Osteocyte (in vitro differentiated cells): Measurements from ENCODE around the gene RAP1GAP2. TPM values are rescaled to one million over a fixed set of nuclear protein-coding genes. Genes with fewer than 3 reads are reported as not detected.

ENCODE experiments used
- DNase-seq: peaks from one replicate; pipeline ENCODE4 v3.0.0; 2021; ENCODE audit warnings: mixed read lengths; ENCODE audit not compliant: unreplicated experiment; ENCODE audit errors: extremely low spot score
- H3K27ac Mint-ChIP-seq: one replicate; pipeline ENCODE4 v1.8.0; 2021; ENCODE audit warnings: mild to moderate bottlenecking, mixed read lengths; ENCODE audit not compliant: unreplicated experiment
- H3K27me3 Mint-ChIP-seq: one replicate; pipeline ENCODE4 v1.8.0; 2021; ENCODE audit warnings: mixed read lengths; ENCODE audit not compliant: unreplicated experiment
- H3K36me3 Mint-ChIP-seq: one replicate; pipeline ENCODE4 v1.8.0; 2021; ENCODE audit warnings: mixed read lengths; ENCODE audit not compliant: unreplicated experiment
- H3K4me1 Mint-ChIP-seq: one replicate; pipeline ENCODE4 v1.8.0; 2021; ENCODE audit warnings: mixed read lengths; ENCODE audit not compliant: unreplicated experiment
- H3K4me3 Mint-ChIP-seq: one replicate; pipeline ENCODE4 v1.8.0; 2021; ENCODE audit warnings: mild to moderate bottlenecking, moderate library complexity, mixed read lengths; ENCODE audit not compliant: unreplicated experiment
- H3K9me3 Mint-ChIP-seq: one replicate; pipeline ENCODE4 v1.8.0; 2021; ENCODE audit warnings: mixed read lengths; ENCODE audit not compliant: unreplicated experiment
- total RNA-seq: library from RNA; stranded (reverse); gene quantifications from 2 replicates; pipeline ENCODE4 v1.2.1, GENCODE V29; 2021
- TF ChIP-seq, protein P1 (sequence below): fragments of 200-600 bp; sonication (generic); IDR thresholded peaks from 2 replicates; pipeline ENCODE4 v1.5.0; 2021; ENCODE audit warnings: antibody characterized with exemption, mild to moderate bottlenecking, moderate library complexity

Gene RAP1GAP2
- total RNA-seq, 1 donor from 2014 or later: 6.3 TPM

- DNase-seq: peak; percentile 25
- Mint-ChIP-seq H3K4me3 (no peak overlapping the region), H3K9me3 (no peaks in the 10 kb centered on the region), H3K27ac (peak overlapping the region; percentile 42), H3K27me3 (no peaks in the 10 kb centered on the region), H3K36me3 (peaks cover 7% of the 10 kb centered on the region), H3K4me1 (peaks cover 27% of the 10 kb centered on the region)
- TF ChIP-seq, protein P1, sequence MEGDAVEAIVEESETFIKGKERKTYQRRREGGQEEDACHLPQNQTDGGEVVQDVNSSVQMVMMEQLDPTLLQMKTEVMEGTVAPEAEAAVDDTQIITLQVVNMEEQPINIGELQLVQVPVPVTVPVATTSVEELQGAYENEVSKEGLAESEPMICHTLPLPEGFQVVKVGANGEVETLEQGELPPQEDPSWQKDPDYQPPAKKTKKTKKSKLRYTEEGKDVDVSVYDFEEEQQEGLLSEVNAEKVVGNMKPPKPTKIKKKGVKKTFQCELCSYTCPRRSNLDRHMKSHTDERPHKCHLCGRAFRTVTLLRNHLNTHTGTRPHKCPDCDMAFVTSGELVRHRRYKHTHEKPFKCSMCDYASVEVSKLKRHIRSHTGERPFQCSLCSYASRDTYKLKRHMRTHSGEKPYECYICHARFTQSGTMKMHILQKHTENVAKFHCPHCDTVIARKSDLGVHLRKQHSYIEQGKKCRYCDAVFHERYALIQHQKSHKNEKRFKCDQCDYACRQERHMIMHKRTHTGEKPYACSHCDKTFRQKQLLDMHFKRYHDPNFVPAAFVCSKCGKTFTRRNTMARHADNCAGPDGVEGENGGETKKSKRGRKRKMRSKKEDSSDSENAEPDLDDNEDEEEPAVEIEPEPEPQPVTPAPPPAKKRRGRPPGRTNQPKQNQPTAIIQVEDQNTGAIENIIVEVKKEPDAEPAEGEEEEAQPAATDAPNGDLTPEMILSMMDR: no peak
These were observed 171.3 kb downstream of the RAP1GAP2 start for GRCh38 chr17:2967515-2967914.

GRCh38 chr17:2971851-2972250 is 175.6 kb downstream of the RAP1GAP2 start:
- H3K4me1 Mint-ChIP-seq: peaks cover 10% of the 10 kb centered on the region
- H3K4me3 Mint-ChIP-seq: no peak overlapping the region
- H3K27ac Mint-ChIP-seq: no peak overlapping the region
- peaks cover 10% of the 10 kb centered on the region for H3K36me3 Mint-ChIP-seq
- no peaks in the 10 kb centered on the region for H3K27me3 Mint-ChIP-seq
- DNase-seq: no peak
- TF ChIP-seq, protein P1: no peak
- H3K9me3 Mint-ChIP-seq: peaks cover 6% of the 10 kb centered on the region

DNA sequence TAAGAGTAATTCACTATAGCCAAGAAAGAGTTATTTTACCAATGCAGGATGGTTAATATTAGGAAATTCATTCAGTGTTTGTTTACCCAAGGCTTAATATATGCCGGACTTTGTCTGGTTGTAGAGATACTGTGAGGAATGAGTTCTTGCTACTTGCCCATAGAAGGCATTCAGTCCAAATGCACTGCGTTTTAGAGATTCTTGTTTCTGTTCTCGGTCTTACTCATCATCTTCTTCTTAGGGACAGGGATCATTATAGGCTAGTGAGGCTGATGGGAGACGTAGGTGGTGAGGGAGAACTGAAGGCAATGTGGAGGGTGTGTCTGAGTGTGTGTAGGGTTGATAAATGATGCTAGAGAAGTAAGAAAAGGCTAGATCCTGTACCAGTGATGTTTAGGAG is 176.5 kb downstream of the RAP1GAP2 start:
- Mint-ChIP-seq H3K27ac (no peak overlapping the region), H3K4me1 (peaks cover 10% of the 10 kb centered on the region), H3K9me3 (peaks cover 6% of the 10 kb centered on the region), H3K36me3 (peaks cover 10% of the 10 kb centered on the region), H3K4me3 (no peak overlapping the region), H3K27me3 (no peaks in the 10 kb centered on the region)
- TF ChIP-seq, protein P1: no peak
- no peak for DNase-seq

DNA sequence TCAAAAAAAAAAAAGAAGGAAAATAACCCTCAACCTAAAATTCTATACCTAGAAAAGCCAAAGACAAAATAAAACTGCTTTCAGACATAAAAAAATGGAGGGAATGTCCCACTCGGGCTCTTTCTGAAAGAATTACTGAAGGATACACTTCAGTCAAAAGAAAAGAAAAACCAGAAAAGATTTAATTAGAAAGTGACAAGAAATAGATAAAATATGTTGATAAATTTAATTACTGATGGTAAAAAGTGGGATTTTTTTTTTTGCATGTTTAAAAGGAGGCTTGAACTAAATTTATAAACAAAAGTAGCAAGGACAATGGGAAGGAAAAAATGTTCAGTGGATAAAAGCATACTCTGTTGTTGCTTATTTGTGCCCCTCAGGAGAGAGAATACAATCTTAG is 178.1 kb downstream of the RAP1GAP2 start:
- Mint-ChIP-seq H3K27ac (no peak overlapping the region), H3K4me1 (peaks cover 13% of the 10 kb centered on the region), H3K9me3 (peaks cover 6% of the 10 kb centered on the region), H3K27me3 (no peaks in the 10 kb centered on the region), H3K36me3 (peaks cover 3% of the 10 kb centered on the region), H3K4me3 (no peak overlapping the region)
- TF ChIP-seq, protein P1: no peak
- DNase-seq: no peak

DNA sequence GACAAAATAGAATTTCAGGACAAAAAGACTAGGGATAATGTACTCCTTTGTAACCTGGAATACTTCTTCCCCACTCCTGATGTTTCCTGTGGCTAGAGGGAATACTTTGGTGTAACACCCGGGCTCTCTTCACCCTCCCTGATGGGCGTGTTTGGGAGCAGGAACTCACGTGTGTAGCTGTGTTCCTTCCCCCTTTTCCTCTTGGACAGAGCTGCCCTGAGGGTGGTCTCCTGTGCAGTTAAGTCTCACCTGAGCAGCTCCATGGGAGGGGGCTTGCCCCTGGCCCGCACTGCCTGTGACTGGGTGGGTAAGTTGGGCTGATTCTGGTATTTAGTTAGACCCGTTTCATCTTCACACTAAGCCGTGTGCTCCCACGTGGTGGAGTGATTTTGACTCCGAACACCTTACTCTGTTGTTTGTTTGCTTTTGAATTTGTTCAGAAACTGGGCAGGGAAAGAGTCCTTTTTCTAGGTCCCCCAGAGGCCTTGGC is 179.3 kb downstream of the RAP1GAP2 start:
- DNase-seq: peak; percentile 62
- no peak overlapping the region for H3K27ac Mint-ChIP-seq
- TF ChIP-seq, protein P1: no peak
- H3K4me1 Mint-ChIP-seq: peaks cover 13% of the 10 kb centered on the region
- H3K36me3 Mint-ChIP-seq: peaks cover 3% of the 10 kb centered on the region
- H3K27me3 Mint-ChIP-seq: no peaks in the 10 kb centered on the region
- H3K9me3 Mint-ChIP-seq: peaks cover 6% of the 10 kb centered on the region
- no peak overlapping the region for H3K4me3 Mint-ChIP-seq
